ENCODE measurements around the gene RNLS. TPM values are rescaled to one million over a fixed set of nuclear protein-coding genes. Genes with fewer than 3 reads are reported as not detected.

Gene RNLS
- total RNA-seq, 1 experiment from 2014 or later: not detected

- no peaks in the 10 kb centered on the region for H3K9me3 ChIP-seq (replicated peaks)
- H3K27ac ChIP-seq: no peak overlapping the region
- no peaks in the 10 kb centered on the region for H3K27me3 ChIP-seq
- no peak for DNase-seq
- no peaks in the 10 kb centered on the region for H3K4me1 ChIP-seq
- H3K4me3 ChIP-seq: no peak overlapping the region
- H3K36me3 ChIP-seq: no peaks in the 10 kb centered on the region
Measured at GRCh38 chr10:88424881-88425280, 158.2 kb downstream of the RNLS start.

- H3K4me1 ChIP-seq: no peaks in the 10 kb centered on the region
Measured at GRCh38 chr10:88423732-88424131, 159.4 kb downstream of the RNLS start.

GRCh38 chr10:88421590-88421989 lies 161.5 kb downstream of the RNLS start:
- no peaks in the 10 kb centered on the region for H3K4me1 ChIP-seq
- DNase-seq: no peak

More at GRCh38 chr10:88423732-88424131, 159.4 kb downstream of the RNLS start:
- Histone ChIP-seq H3K27me3 (no peaks in the 10 kb centered on the region), H3K36me3 (no peaks in the 10 kb centered on the region), H3K9me3 (replicated peaks) (no peaks in the 10 kb centered on the region), H3K27ac (no peak overlapping the region), H3K4me3 (no peak overlapping the region)
- no peak for DNase-seq

GRCh38 chr10:88418871-88419270 lies 164.2 kb downstream of the RNLS start:
- H3K4me3 ChIP-seq: no peak overlapping the region
- no peaks in the 10 kb centered on the region for H3K36me3 ChIP-seq
- H3K27me3 ChIP-seq: no peaks in the 10 kb centered on the region
- no peaks in the 10 kb centered on the region for H3K4me1 ChIP-seq
- H3K9me3 ChIP-seq (replicated peaks): no peaks in the 10 kb centered on the region
- no peak overlapping the region for H3K27ac ChIP-seq
- no peak for DNase-seq

More at GRCh38 chr10:88421590-88421989, 161.5 kb downstream of the RNLS start:
- no peaks in the 10 kb centered on the region for H3K36me3 ChIP-seq
- H3K27ac ChIP-seq: no peak overlapping the region
- H3K9me3 ChIP-seq (replicated peaks): no peaks in the 10 kb centered on the region
- no peak overlapping the region for H3K4me3 ChIP-seq
- no peaks in the 10 kb centered on the region for H3K27me3 ChIP-seq

DNA sequence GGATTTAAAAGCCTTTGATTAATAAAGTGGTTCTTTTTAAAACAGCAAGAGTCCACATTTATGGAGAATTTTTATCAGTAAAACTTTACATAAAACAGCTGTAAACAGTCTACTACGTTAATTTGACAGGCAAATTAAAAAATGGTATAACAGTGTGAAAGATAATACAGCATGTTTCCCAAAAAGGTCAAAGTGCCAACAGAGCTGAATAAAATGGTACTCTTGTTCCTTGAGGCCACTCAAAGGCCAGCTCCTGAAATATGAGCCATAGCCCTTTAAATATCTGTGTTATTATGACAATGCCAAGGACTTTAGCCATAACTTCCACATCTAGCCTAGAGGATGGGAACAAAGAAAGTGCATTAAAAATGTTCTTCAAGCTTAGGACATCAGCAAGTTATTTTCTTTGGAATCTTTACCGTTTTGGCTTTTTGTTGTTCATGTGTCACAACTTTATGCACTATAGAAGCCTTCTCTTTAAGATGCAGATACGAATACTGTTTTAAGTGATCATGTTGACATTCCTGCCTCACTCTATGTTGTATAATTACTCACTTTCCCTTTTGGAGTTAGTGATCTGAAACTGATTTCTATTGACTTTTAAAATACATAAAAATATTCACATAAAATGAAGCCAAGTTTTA lies 165.6 kb downstream of the RNLS start:
- H3K27ac ChIP-seq: no peak overlapping the region
- H3K36me3 ChIP-seq: no peaks in the 10 kb centered on the region
- H3K4me1 ChIP-seq: no peaks in the 10 kb centered on the region
- DNase-seq: peak in 1 of 2 experiments; percentile 16
- no peaks in the 10 kb centered on the region for H3K27me3 ChIP-seq
- no peaks in the 10 kb centered on the region for H3K9me3 ChIP-seq (replicated peaks)
- no peak overlapping the region for H3K4me3 ChIP-seq

GRCh38 chr10:88416801-88417200 lies 166.3 kb downstream of the RNLS start:
- H3K36me3 ChIP-seq: no peaks in the 10 kb centered on the region
- no peaks in the 10 kb centered on the region for H3K9me3 ChIP-seq (replicated peaks)
- no peak overlapping the region for H3K27ac ChIP-seq
- no peak overlapping the region for H3K4me3 ChIP-seq
- no peaks in the 10 kb centered on the region for H3K27me3 ChIP-seq
- DNase-seq: no peak
- H3K4me1 ChIP-seq: no peaks in the 10 kb centered on the region

- Histone ChIP-seq H3K9me3 (replicated peaks) (no peaks in the 10 kb centered on the region), H3K4me1 (no peaks in the 10 kb centered on the region), H3K27ac (no peak overlapping the region), H3K27me3 (no peaks in the 10 kb centered on the region), H3K36me3 (no peaks in the 10 kb centered on the region), H3K4me3 (no peak overlapping the region)
- no peak for DNase-seq
Measured at GRCh38 chr10:88415533-88416130, 167.5 kb downstream of the RNLS start.

GRCh38 chr10:88413412-88413811 lies 169.7 kb downstream of the RNLS start:
- H3K9me3 ChIP-seq (replicated peaks): no peaks in the 10 kb centered on the region
- no peak overlapping the region for H3K4me3 ChIP-seq
- no peaks in the 10 kb centered on the region for H3K4me1 ChIP-seq
- H3K27me3 ChIP-seq: no peaks in the 10 kb centered on the region
- no peak for DNase-seq
- no peak overlapping the region for H3K27ac ChIP-seq
- no peaks in the 10 kb centered on the region for H3K36me3 ChIP-seq

GRCh38 chr10:88411772-88412349 lies 171.3 kb downstream of the RNLS start:
- no peak for DNase-seq
- no peak overlapping the region for H3K27ac ChIP-seq
- H3K4me3 ChIP-seq: no peak overlapping the region
- H3K9me3 ChIP-seq (replicated peaks): no peaks in the 10 kb centered on the region
- no peaks in the 10 kb centered on the region for H3K27me3 ChIP-seq
- no peaks in the 10 kb centered on the region for H3K36me3 ChIP-seq
- no peaks in the 10 kb centered on the region for H3K4me1 ChIP-seq

DNA sequence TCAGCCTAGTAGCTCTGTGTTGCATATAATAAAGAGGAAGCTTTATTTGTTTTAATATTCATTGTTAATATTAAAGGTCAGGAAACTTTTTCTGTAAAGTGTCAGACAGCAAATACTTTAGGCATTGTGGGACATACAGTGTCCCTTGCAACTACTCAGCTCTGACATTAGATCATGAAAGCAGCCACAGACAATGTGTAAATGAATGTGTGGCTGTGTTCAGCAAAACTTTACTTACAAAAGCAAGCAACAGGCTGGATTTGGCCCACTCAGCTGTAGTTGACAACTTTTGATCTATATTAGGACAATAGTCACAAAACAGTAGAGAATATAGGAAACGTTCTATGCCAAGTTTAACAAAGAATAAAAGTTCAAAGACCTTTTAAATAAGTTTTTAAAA lies 173.3 kb downstream of the RNLS start:
- Histone ChIP-seq H3K4me1 (no peaks in the 10 kb centered on the region), H3K27ac (no peak overlapping the region), H3K9me3 (replicated peaks) (no peaks in the 10 kb centered on the region), H3K27me3 (no peaks in the 10 kb centered on the region), H3K36me3 (no peaks in the 10 kb centered on the region), H3K4me3 (no peak overlapping the region)
- DNase-seq: no peak

DNA sequence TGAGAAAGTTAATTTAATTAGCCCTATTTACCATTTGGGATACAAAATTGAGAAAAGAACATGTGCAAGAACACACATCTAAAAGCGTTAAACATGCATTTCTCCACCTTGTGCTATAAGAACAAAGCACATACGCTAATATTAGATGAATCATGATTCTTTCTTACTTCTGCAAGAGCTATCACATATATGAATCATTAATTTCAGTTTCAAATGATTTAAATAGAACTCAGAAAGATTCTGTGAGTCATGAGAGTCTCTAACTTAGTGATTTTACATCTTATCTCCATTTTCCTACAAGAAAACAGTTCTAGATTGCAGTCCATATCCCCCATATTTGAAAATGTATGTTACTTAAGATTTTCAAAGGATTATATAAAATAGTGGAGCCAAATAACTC lies 173.9 kb downstream of the RNLS start:
- H3K4me3 ChIP-seq: no peak overlapping the region
- H3K4me1 ChIP-seq: no peaks in the 10 kb centered on the region
- no peak for DNase-seq

GRCh38 chr10:88408096-88408495 lies 175.0 kb downstream of the RNLS start:
- Histone ChIP-seq H3K36me3 (no peaks in the 10 kb centered on the region), H3K9me3 (replicated peaks) (no peaks in the 10 kb centered on the region), H3K27me3 (no peaks in the 10 kb centered on the region), H3K27ac (no peak overlapping the region), H3K4me3 (no peak overlapping the region), H3K4me1 (no peaks in the 10 kb centered on the region)
- DNase-seq: no peak

More for the DNA sequence above, 173.9 kb downstream of the RNLS start:
- H3K9me3 ChIP-seq (replicated peaks): no peaks in the 10 kb centered on the region
- H3K36me3 ChIP-seq: no peaks in the 10 kb centered on the region
- H3K27me3 ChIP-seq: no peaks in the 10 kb centered on the region
- no peak overlapping the region for H3K27ac ChIP-seq

GRCh38 chr10:88404133-88404532 lies 179.0 kb downstream of the RNLS start:
- H3K27ac ChIP-seq: no peak overlapping the region
- DNase-seq: no peak
- H3K4me3 ChIP-seq: no peak overlapping the region
- H3K36me3 ChIP-seq: no peaks in the 10 kb centered on the region
- H3K4me1 ChIP-seq: no peaks in the 10 kb centered on the region
- H3K9me3 ChIP-seq (replicated peaks): no peaks in the 10 kb centered on the region
- no peaks in the 10 kb centered on the region for H3K27me3 ChIP-seq

GRCh38 chr10:88401671-88402347 lies 181.3 kb downstream of the RNLS start:
- Histone ChIP-seq H3K36me3 (no peaks in the 10 kb centered on the region), H3K27ac (no peak overlapping the region), H3K4me1 (no peaks in the 10 kb centered on the region), H3K4me3 (no peak overlapping the region), H3K27me3 (no peaks in the 10 kb centered on the region), H3K9me3 (replicated peaks) (no peaks in the 10 kb centered on the region)
- no peak for DNase-seq

DNA sequence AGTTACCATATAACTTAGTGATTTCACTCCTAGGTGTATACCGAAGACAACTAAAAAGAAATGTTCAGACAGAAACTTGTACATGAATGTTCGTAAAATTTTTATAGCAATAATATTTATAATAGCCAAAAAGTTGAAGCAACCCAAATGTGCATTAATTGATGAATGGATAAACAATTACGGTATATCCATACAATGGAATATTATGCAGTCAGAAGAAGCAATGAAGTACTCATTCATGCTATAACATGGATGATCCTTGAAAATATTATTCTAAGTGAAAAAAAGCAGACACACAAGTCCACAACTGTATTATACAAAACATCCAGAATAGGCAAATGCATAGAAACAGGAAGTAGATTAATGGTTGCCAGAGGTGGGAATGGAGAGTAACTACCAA lies 183.9 kb downstream of the RNLS start:
- Histone ChIP-seq H3K4me3 (no peak overlapping the region), H3K36me3 (no peaks in the 10 kb centered on the region), H3K27me3 (no peaks in the 10 kb centered on the region), H3K4me1 (no peaks in the 10 kb centered on the region), H3K9me3 (replicated peaks) (no peaks in the 10 kb centered on the region), H3K27ac (no peak overlapping the region)
- DNase-seq: no peak
